AG04450 (cell line): ENCODE measurements around the gene BRD9. TPM values are rescaled to one million over a fixed set of nuclear protein-coding genes. Genes with fewer than 3 reads are reported as not detected.
"Not testable (repeated sequence)": the region's sequence is repeated elsewhere in the genome, so short reads cannot be mapped to it uniquely, and the experiment has no call there.

Source experiments
- CTCF ChIA-PET: fragments of 300-600, 350-600 bp; formaldehyde crosslinking; extraction: SDS; loops from one replicate; lab custom pipeline; 2022; ENCODE audit warnings: antibody characterized with exemption, inconsistent platforms; lab: Charles Lee
- POLR2A ChIA-PET: fragments of 350-600 bp; formaldehyde crosslinking; extraction: SDS; loops from one replicate; lab custom pipeline; 2021; ENCODE audit warnings: antibody characterized with exemption, inconsistent platforms; lab: Yijun Ruan, JAX
- DNase-seq: peaks from one replicate; pipeline ENCODE4 v3.0.0-alpha.2; 2011; ENCODE audit warnings: low read depth, low spot score
- H3K27ac ChIP-seq: one replicate; pipeline ENCODE4 v1.5.1; 2012; ENCODE audit warnings: low read depth, low read length, control low read depth
- H3K27me3 ChIP-seq: one replicate; pipeline ENCODE4 v1.6.0; 2012; ENCODE audit warnings: low read length; ENCODE audit not compliant: control insufficient read depth, insufficient read depth
- H3K4me3 ChIP-seq: 2 replicates; pipeline ENCODE4 v1.5.1; 2011; ENCODE audit warnings: mild to moderate bottlenecking, low read depth, low read length, control low read depth
- H3K9me3 ChIP-seq: 2 replicates; pipeline ENCODE4 v1.5.1; 2012; ENCODE audit warnings: low read length; ENCODE audit not compliant: control insufficient read depth, insufficient read depth
- CTCF ChIP-seq: IDR thresholded peaks from 2 replicates; pipeline ENCODE4 v1.5.1; 2011; ENCODE audit warnings: low read depth, low read length, control low read depth, inconsistent platforms
- polyA minus RNA-seq: library from RNA; depleted of rRNA, polyadenylated mRNA; stranded (reverse); fragments of >200 nt; gene quantifications from 2 replicates; pipeline ENCODE4 v1.2.3, GENCODE V29; 2011; rRNA and poly(A)+ RNA removed
- polyA plus RNA-seq: library from polyadenylated mRNA; depleted of rRNA; stranded (reverse); fragments of >200 nt; gene quantifications from 2 replicates; pipeline ENCODE4 v1.2.3, GENCODE V29; 2011; rRNA removed

Gene BRD9
- polyA plus RNA-seq, result 10.6 and 14.4 TPM in 2 replicates
- 14.0 and 15.6 TPM in 2 replicates for polyA minus RNA-seq

GRCh38 chr5:892394-893136 is at the start of gene BRD9, which contains the start of gene TRIP13:
TSS of gene BRD9 (minus strand) at chr5:892801. CDS start at chr5:892657, 144 bp downstream.
TSS of gene TRIP13 (plus strand) at chr5:892884. CDS start at chr5:892999, 115 bp downstream.
- Histone ChIP-seq H3K27me3 (no peaks in the 10 kb centered on the region), H3K27ac (peak within 1 kb of the TSS; percentile 25), H3K4me3 (peak within 1 kb of the TSS; percentile 97), H3K9me3 (no peaks in the 10 kb centered on the region; the same call in 1 of the 2 replicates)
- ChIA-PET CTCF (interaction anchor here (0.7 to 1.2 kb wide), 2 partner anchors 9 to 29 kb away, joined by 3 to 5 read pairs; no protein-coding TSS in a partner anchor), POLR2A (no interaction called here)
- TF ChIP-seq CTCF, result no peak
- no peak for DNase-seq

GRCh38 chr5:940741-941140 is 48.1 kb upstream of the BRD9 start:
- CTCF ChIA-PET, result interaction anchor here (1.1 kb wide), 1 partner anchor 17 kb away, joined by 5 read pairs; no protein-coding TSS in a partner anchor
- peaks cover 41% of the 10 kb centered on the region for H3K27me3 ChIP-seq
- POLR2A ChIA-PET, DNase-seq, H3K27ac ChIP-seq, H3K9me3 ChIP-seq, H3K4me3 ChIP-seq: not testable (repeated sequence)

- Histone ChIP-seq H3K9me3 (no peaks in the 10 kb centered on the region), H3K4me3 (no peak overlapping the region), H3K27me3 (peaks cover 36% of the 10 kb centered on the region), H3K27ac (no peak overlapping the region)
- CTCF ChIA-PET, result no interaction called here
- POLR2A ChIA-PET, result no interaction called here
- TF ChIP-seq CTCF, result no peak
- DNase-seq, result no peak
These were observed 46.8 kb upstream of the BRD9 start for GRCh38 chr5:939368-939767.

- POLR2A ChIA-PET, result no interaction called here
- H3K9me3 ChIP-seq, result no peaks in the 10 kb centered on the region
- H3K4me3 ChIP-seq, result no peak overlapping the region
- no peak for TF ChIP-seq CTCF
- CTCF ChIA-PET, result no interaction called here
- H3K27ac ChIP-seq, result no peak overlapping the region
- no peak for DNase-seq
- H3K27me3 ChIP-seq, result peaks cover 32% of the 10 kb centered on the region
These were observed 44.7 kb upstream of the BRD9 start for GRCh38 chr5:937151-937924.

- Histone ChIP-seq H3K9me3 (no peaks in the 10 kb centered on the region), H3K27me3 (peaks cover 39% of the 10 kb centered on the region), H3K27ac (no peak overlapping the region), H3K4me3 (no peak overlapping the region)
- DNase-seq, result no peak
- ChIA-PET POLR2A (no interaction called here), CTCF (no interaction called here)
- no peak for TF ChIP-seq CTCF
These were observed 43.8 kb upstream of the BRD9 start for GRCh38 chr5:936149-937144.
